HepG2 (cell line): ENCODE data around the gene PRDX2. TPM values are rescaled to one million over a fixed set of nuclear protein-coding genes. Genes with fewer than 3 reads are reported as not detected.
A peak's percentile ranks its signal among the peaks of the same experiment; 100 is the strongest.

Experiments
- CENPX ChIP-seq: sonication (generic); formaldehyde crosslinking; IDR thresholded peaks from 2 replicates; pipeline ENCODE4 v1.9.0; 2021; ENCODE audit warnings: mild to moderate bottlenecking, missing genetic modification reagents, moderate library complexity
- CTCF ChIP-seq: sonication (generic); formaldehyde crosslinking; IDR thresholded peaks from 2 replicates; pipeline ENCODE4 v1.5.0; 2020; ENCODE audit warnings: mild to moderate bottlenecking, missing genetic modification reagents, moderate library complexity
- HNF4G ChIP-seq, 2 experiments: sonication (generic) in 1 of 2; formaldehyde crosslinking in 1 of 2; IDR thresholded peaks; 2 replicates each; pipeline versions ENCODE4 v1.4.0 to v1.6.1; 2011 to 2020; ENCODE audit warnings: borderline replicate concordance in 2 of 2, low read depth in 2 of 2, mild to moderate bottlenecking in 2 of 2, low read length in 1 of 2, missing genetic modification reagents in 1 of 2, moderate library complexity in 1 of 2
- IKZF1 ChIP-seq: fragments of 450-650 bp; IDR thresholded peaks from 2 replicates; pipeline ENCODE4 v1.7.1; 2016
- KDM5A ChIP-seq: fragments of 200-600 bp; sonication (generic); IDR thresholded peaks from 2 replicates; pipeline ENCODE4 v1.7.0; 2018; ENCODE audit warnings: antibody characterized with exemption, mild to moderate bottlenecking, low read length, borderline replicate concordance
- KLF11 ChIP-seq: IDR thresholded peaks from 2 replicates; pipeline ENCODE4 v1.6.1; 2016; ENCODE audit warnings: missing compliant biosample characterization
- MTF1 ChIP-seq: sonication (generic); formaldehyde crosslinking; IDR thresholded peaks from 2 replicates; pipeline ENCODE4 v1.5.0; 2020; ENCODE audit warnings: missing genetic modification reagents
- NFIC ChIP-seq: IDR thresholded peaks from 2 replicates; pipeline ENCODE4 v1.6.1; 2012; ENCODE audit warnings: mild to moderate bottlenecking, low read length, inconsistent platforms
- POGZ ChIP-seq: sonication (generic); formaldehyde crosslinking; IDR thresholded peaks from 2 replicates; pipeline ENCODE4 v1.4.0; 2020; ENCODE audit warnings: mild to moderate bottlenecking, missing genetic modification reagents
- ZNF33A ChIP-seq: sonication (generic); formaldehyde crosslinking; IDR thresholded peaks from 2 replicates; pipeline ENCODE4 v1.5.1; 2020; ENCODE audit warnings: missing genetic modification reagents, mild to moderate bottlenecking, moderate library complexity, borderline replicate concordance
- polyA plus RNA-seq, 8 experiments: library from polyadenylated mRNA; depleted of rRNA in 3 of 8; stranded (reverse) in 7 of 8; unstranded in 1 of 8; fragments of >200 nt; fragmentation: Illumina TruSeq in 4 of 8; extraction: Trizol in 4 of 8; gene quantifications; 2 replicates each; pipeline versions ENCODE4 v1.2.1 to v1.2.3, GENCODE V29; 2011 to 2016; ENCODE audit warnings: low read depth in 4 of 8, missing spikeins in 1 of 8, mixed read lengths in 1 of 8; ENCODE audit not compliant: insufficient read depth in 1 of 8
- total RNA-seq, 5 experiments: library from RNA; depleted of rRNA; stranded (reverse); fragments of >200 nt; fragmentation: Illumina TruSeq; extraction: Trizol; gene quantifications; 2 replicates each; pipeline ENCODE4 v1.2.3, GENCODE V29; 2016; ENCODE audit warnings: low read depth in 1 of 5
- TF ChIP-seq, protein P1 (sequence below): IDR thresholded peaks from 2 replicates; pipeline ENCODE4 v1.4.0; 2020; ENCODE audit warnings: mild to moderate bottlenecking, missing genetic modification reagents
- TF ChIP-seq, protein P2 (sequence below): sonication (generic); formaldehyde crosslinking; IDR thresholded peaks from 2 replicates; pipeline ENCODE4 v1.5.0; 2020; ENCODE audit warnings: missing genetic modification reagents
- TF ChIP-seq, protein P3 (sequence below): sonication (generic); formaldehyde crosslinking; IDR thresholded peaks from 2 replicates; pipeline ENCODE4 v1.5.0; 2020; ENCODE audit warnings: missing genetic modification reagents, mild to moderate bottlenecking, borderline replicate concordance
- TF ChIP-seq, protein P4 (sequence below): sonication (generic); formaldehyde crosslinking; IDR thresholded peaks from 2 replicates; pipeline ENCODE4 v1.4.0; 2020; ENCODE audit warnings: missing genetic modification reagents, mild to moderate bottlenecking, borderline replicate concordance
- TF ChIP-seq, protein P5 (sequence below): sonication (generic); formaldehyde crosslinking; IDR thresholded peaks from 2 replicates; pipeline ENCODE4 v1.4.0; 2020; ENCODE audit warnings: missing genetic modification reagents, borderline replicate concordance

The PRDX2 gene
- total and polyA plus RNA-seq, 2 of the 13 experiments (the other 11 are each of a cell fraction or from before 2014, with no cell fraction given): 218 to 381 TPM

DNA sequence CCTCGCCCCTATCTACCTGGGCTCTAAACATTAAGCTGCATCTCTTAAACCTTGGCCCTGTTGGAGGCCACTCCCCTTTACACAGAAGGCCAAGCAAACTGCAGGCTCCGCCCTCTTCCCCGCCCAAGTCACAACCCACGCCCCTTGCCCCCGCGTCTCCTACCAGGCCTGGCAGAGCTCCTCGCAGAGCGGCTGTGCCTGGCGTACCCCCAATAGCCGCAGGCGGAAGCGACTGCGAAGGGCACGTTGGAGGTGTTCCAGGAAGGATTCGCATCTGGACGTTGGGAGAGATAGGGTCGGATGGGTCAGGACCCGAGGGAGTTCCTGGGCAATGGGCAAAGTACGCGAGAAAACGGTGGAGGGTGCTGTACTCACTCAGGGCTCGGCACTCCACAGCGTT lies 26.9 kb upstream of the PRDX2 start (continued):
- TF ChIP-seq, protein P1, sequence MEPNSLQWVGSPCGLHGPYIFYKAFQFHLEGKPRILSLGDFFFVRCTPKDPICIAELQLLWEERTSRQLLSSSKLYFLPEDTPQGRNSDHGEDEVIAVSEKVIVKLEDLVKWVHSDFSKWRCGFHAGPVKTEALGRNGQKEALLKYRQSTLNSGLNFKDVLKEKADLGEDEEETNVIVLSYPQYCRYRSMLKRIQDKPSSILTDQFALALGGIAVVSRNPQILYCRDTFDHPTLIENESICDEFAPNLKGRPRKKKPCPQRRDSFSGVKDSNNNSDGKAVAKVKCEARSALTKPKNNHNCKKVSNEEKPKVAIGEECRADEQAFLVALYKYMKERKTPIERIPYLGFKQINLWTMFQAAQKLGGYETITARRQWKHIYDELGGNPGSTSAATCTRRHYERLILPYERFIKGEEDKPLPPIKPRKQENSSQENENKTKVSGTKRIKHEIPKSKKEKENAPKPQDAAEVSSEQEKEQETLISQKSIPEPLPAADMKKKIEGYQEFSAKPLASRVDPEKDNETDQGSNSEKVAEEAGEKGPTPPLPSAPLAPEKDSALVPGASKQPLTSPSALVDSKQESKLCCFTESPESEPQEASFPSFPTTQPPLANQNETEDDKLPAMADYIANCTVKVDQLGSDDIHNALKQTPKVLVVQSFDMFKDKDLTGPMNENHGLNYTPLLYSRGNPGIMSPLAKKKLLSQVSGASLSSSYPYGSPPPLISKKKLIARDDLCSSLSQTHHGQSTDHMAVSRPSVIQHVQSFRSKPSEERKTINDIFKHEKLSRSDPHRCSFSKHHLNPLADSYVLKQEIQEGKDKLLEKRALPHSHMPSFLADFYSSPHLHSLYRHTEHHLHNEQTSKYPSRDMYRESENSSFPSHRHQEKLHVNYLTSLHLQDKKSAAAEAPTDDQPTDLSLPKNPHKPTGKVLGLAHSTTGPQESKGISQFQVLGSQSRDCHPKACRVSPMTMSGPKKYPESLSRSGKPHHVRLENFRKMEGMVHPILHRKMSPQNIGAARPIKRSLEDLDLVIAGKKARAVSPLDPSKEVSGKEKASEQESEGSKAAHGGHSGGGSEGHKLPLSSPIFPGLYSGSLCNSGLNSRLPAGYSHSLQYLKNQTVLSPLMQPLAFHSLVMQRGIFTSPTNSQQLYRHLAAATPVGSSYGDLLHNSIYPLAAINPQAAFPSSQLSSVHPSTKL (CRISPR knock-in tag): no peak
- TF ChIP-seq ZNF33A (CRISPR knock-in tag) (no peak), KDM5A (no peak), POGZ (CRISPR knock-in tag) (no peak), HNF4G (IDR thresholded peaks at IDR 0.05; ENCODE audit: borderline replicate concordance, low read depth, low read length) (no peak), HNF4G (CRISPR knock-in tag; IDR thresholded peaks at IDR 0.05; ENCODE audit: borderline replicate concordance, low read depth) (no peak), CTCF (CRISPR knock-in tag) (peak; percentile 26), IKZF1 (no peak), CENPX (CRISPR knock-in tag) (no peak), NFIC (no peak), MTF1 (CRISPR knock-in tag) (no peak), KLF11 (CRISPR knock-in tag) (no peak)
- TF ChIP-seq, protein P2, sequence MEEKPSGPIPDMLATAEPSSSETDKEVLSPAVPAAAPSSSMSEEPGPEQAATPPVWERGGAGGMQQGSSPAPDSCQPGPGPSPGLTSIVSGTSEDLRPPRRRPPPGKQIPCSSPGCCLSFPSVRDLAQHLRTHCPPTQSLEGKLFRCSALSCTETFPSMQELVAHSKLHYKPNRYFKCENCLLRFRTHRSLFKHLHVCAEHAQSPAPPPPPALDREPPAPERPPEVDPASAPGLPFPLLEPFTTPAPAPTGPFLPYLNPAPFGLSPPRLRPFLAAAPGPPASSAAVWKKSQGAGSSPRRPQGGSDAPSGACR (CRISPR knock-in tag): no peak
- TF ChIP-seq, protein P3, sequence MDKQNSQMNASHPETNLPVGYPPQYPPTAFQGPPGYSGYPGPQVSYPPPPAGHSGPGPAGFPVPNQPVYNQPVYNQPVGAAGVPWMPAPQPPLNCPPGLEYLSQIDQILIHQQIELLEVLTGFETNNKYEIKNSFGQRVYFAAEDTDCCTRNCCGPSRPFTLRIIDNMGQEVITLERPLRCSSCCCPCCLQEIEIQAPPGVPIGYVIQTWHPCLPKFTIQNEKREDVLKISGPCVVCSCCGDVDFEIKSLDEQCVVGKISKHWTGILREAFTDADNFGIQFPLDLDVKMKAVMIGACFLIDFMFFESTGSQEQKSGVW (CRISPR knock-in tag): no peak
- TF ChIP-seq, protein P4, sequence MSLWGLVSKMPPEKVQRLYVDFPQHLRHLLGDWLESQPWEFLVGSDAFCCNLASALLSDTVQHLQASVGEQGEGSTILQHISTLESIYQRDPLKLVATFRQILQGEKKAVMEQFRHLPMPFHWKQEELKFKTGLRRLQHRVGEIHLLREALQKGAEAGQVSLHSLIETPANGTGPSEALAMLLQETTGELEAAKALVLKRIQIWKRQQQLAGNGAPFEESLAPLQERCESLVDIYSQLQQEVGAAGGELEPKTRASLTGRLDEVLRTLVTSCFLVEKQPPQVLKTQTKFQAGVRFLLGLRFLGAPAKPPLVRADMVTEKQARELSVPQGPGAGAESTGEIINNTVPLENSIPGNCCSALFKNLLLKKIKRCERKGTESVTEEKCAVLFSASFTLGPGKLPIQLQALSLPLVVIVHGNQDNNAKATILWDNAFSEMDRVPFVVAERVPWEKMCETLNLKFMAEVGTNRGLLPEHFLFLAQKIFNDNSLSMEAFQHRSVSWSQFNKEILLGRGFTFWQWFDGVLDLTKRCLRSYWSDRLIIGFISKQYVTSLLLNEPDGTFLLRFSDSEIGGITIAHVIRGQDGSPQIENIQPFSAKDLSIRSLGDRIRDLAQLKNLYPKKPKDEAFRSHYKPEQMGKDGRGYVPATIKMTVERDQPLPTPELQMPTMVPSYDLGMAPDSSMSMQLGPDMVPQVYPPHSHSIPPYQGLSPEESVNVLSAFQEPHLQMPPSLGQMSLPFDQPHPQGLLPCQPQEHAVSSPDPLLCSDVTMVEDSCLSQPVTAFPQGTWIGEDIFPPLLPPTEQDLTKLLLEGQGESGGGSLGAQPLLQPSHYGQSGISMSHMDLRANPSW: no peak
- TF ChIP-seq, protein P5, sequence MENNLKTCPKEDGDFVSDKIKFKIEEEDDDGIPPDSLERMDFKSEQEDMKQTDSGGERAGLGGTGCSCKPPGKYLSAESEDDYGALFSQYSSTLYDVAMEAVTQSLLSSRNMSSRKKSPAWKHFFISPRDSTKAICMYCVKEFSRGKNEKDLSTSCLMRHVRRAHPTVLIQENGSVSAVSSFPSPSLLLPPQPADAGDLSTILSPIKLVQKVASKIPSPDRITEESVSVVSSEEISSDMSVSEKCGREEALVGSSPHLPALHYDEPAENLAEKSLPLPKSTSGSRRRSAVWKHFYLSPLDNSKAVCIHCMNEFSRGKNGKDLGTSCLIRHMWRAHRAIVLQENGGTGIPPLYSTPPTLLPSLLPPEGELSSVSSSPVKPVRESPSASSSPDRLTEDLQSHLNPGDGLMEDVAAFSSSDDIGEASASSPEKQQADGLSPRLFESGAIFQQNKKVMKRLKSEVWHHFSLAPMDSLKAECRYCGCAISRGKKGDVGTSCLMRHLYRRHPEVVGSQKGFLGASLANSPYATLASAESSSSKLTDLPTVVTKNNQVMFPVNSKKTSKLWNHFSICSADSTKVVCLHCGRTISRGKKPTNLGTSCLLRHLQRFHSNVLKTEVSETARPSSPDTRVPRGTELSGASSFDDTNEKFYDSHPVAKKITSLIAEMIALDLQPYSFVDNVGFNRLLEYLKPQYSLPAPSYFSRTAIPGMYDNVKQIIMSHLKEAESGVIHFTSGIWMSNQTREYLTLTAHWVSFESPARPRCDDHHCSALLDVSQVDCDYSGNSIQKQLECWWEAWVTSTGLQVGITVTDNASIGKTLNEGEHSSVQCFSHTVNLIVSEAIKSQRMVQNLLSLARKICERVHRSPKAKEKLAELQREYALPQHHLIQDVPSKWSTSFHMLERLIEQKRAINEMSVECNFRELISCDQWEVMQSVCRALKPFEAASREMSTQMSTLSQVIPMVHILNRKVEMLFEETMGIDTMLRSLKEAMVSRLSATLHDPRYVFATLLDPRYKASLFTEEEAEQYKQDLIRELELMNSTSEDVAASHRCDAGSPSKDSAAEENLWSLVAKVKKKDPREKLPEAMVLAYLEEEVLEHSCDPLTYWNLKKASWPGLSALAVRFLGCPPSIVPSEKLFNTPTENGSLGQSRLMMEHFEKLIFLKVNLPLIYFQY (CRISPR knock-in tag): no peak
